ENCODE results near the gene FGF22. TPM values are rescaled to one million over a fixed set of nuclear protein-coding genes. Genes with fewer than 3 reads are reported as not detected.

Gene FGF22
- total RNA-seq, 1 donor from 2014 or later = not detected

DNA sequence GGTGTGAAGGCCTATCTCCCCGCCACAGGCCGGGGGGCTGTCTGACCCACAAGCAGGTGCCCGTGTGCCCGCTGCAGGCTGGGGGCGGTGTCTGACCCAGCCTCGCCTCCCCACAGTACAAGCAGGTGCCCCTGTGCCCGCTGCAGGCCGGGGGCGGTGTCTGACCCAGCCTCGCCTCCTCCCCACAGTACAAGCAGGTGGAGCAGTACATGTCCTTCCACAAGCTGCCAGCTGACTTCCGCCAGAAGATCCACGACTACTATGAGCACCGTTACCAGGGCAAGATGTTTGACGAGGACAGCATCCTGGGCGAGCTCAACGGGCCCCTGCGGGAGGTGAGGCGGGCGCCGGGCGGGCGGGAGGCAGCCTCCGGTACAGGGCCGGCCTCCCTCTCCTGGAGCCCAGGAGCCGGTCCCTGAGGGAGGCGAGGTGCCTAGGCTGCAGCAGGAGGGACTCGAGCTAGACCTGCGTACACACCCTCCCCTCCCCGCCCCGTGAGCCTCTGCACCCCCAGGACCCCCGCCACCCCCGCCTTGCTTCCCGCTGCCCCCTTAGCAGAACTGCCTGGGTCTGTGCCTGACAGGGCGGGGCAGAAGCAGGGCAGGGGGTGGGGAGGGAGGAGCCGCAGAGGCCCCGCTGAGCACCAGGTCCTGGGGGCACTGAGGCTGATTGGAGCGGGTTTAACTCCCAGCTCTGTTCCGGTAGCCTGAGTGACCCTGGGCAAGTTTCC lies 29.4 kb upstream of the FGF22 start:
- Mint-ChIP-seq H3K4me1 (ENCODE audit: unreplicated experiment) (peaks cover 5% of the 10 kb centered on the region), H3K27ac (no peak overlapping the region), H3K36me3 (peaks cover 7% of the 10 kb centered on the region), H3K9me3 (no peaks in the 10 kb centered on the region), H3K27me3 (no peaks in the 10 kb centered on the region), H3K4me3 (no peak overlapping the region)
- no peak for DNase-seq (ENCODE audit: extremely low spot score, unreplicated experiment)
- TF ChIP-seq, protein P1, sequence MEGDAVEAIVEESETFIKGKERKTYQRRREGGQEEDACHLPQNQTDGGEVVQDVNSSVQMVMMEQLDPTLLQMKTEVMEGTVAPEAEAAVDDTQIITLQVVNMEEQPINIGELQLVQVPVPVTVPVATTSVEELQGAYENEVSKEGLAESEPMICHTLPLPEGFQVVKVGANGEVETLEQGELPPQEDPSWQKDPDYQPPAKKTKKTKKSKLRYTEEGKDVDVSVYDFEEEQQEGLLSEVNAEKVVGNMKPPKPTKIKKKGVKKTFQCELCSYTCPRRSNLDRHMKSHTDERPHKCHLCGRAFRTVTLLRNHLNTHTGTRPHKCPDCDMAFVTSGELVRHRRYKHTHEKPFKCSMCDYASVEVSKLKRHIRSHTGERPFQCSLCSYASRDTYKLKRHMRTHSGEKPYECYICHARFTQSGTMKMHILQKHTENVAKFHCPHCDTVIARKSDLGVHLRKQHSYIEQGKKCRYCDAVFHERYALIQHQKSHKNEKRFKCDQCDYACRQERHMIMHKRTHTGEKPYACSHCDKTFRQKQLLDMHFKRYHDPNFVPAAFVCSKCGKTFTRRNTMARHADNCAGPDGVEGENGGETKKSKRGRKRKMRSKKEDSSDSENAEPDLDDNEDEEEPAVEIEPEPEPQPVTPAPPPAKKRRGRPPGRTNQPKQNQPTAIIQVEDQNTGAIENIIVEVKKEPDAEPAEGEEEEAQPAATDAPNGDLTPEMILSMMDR (conservative IDR thresholded peaks at IDR 0.05) = no peak

DNA sequence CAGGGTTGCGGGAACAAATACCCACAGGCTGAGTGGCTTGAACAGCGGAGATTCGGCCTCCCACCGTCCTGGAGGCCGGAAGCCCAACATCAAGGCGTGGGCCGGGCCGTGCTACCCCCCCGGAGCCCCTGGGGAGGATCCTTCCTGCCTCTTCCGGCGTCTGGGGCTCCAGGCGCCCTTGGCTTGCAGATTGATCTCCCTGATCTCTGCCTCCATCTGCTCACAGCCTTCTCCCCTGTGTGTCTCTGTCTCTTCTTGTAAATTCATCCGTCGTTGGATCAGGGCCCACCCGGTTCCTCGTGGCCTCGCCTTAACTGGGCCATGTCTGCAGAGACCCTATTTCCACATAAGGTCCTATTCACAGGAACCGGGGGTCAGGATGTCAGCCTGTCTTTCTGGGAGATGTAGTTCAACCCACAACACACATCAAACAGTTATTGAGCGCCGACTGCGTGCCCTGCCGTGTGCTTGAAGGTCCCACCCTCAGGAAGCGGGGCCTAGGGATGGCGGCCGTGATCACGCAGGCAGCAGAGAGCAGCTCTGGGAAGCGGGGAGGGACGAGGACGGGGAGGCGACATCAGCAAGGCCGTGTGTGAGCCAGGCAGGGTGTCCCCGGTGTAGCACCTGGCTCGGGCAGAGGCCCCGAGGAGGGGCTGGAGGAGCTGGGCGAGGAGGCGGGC lies 28.7 kb upstream of the FGF22 start:
- peaks cover 10% of the 10 kb centered on the region for H3K36me3 Mint-ChIP-seq
- no peak overlapping the region for H3K27ac Mint-ChIP-seq
- no peak for DNase-seq (ENCODE audit: extremely low spot score, unreplicated experiment)

DNA sequence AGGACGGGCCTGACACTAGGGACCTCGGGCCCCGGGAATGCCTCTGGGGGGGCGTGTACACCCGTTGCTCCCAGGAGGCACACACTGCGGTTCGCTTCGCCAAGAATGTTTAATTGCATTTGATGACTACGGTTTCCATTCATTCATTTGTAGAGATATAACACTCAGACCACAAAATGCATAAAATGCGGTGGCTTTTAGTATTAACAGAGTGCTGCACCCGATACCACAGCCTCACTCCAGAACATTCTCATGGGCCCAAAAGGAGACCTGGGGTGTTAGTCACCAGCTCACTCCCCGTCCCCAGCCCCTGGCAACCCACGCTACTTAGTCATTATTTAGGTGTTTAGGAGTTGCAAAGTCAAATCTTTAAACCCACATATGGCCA lies 28.2 kb upstream of the FGF22 start:
- Mint-ChIP-seq H3K4me1 (ENCODE audit: unreplicated experiment) (peaks cover 5% of the 10 kb centered on the region), H3K27me3 (no peaks in the 10 kb centered on the region), H3K9me3 (no peaks in the 10 kb centered on the region), H3K4me3 (no peak overlapping the region), H3K27ac (no peak overlapping the region), H3K36me3 (peaks cover 10% of the 10 kb centered on the region)
- DNase-seq (ENCODE audit: extremely low spot score, unreplicated experiment) = no peak
- TF ChIP-seq, protein P1 (conservative IDR thresholded peaks at IDR 0.05) = no peak

More for the DNA sequence above, 28.7 kb upstream of the FGF22 start:
- Mint-ChIP-seq H3K9me3 (no peaks in the 10 kb centered on the region), H3K4me3 (no peak overlapping the region), H3K27me3 (no peaks in the 10 kb centered on the region), H3K4me1 (ENCODE audit: unreplicated experiment) (peaks cover 5% of the 10 kb centered on the region)
- TF ChIP-seq, protein P1 (conservative IDR thresholded peaks at IDR 0.05) = no peak

DNA sequence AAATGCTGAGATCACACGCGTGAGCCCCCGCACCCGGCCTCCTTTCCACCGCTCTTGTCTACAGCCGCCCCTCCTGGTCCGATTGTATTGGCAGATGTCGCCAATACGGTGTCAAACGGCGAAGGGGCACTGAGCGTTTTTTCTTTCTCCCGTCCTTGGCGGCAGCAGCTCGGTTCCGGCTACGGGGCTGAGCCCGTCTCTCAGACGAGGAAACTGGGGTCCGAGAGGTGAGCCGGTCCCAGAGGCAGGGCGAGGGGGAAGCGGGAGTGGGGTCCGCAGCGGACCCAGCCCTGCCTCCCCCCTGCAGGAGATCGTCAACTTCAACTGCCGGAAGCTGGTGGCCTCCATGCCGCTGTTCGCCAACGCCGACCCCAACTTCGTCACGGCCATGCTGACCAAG lies 26.7 kb upstream of the FGF22 start:
- Mint-ChIP-seq H3K4me3 (no peak overlapping the region), H3K9me3 (no peaks in the 10 kb centered on the region), H3K4me1 (ENCODE audit: unreplicated experiment) (peaks cover 5% of the 10 kb centered on the region), H3K27me3 (no peaks in the 10 kb centered on the region), H3K27ac (no peak overlapping the region), H3K36me3 (peaks cover 10% of the 10 kb centered on the region)
- DNase-seq (ENCODE audit: extremely low spot score, unreplicated experiment) = no peak
- TF ChIP-seq, protein P1 (conservative IDR thresholded peaks at IDR 0.05) = no peak

DNA sequence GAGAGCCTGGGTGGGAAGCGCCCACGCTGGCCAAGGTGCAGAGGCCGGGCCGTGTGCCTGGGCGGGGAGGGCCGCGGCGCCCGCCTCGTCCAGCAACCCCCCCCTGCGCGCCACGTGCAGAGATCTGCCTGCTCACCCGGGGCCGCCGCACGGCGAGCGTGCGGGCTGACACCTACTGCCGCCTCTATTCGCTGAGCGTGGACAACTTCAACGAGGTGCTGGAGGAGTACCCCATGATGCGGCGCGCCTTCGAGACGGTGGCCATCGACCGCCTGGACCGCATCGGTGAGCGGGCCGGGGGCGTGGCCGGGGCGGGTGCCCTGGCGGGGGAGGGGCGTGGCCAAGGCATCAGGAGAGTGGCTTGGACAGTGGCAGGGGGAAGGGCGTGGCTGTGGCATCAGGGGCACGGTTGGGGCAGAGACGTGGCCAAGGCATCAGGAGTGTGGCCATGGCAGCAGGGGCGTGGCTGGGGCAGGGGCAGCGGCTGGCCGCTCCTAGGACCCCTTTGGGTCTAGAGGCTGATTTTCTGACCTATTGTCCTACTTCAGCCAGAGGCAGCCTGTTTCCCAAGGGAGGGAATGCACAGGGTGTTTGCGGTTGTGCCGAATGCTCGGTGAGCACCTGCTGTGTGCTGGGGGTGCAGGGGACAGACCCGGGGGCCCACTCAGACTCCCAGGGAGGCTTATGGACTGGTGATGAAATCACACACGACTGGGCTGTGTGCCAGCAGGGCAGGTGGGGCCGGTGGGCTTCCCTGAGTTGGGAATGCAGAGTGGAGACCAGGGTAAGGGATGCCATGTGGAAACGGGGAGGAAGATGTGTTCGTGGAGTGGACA lies 25.7 kb upstream of the FGF22 start:
- DNase-seq (ENCODE audit: extremely low spot score, unreplicated experiment) = no peak

More for the DNA sequence above, 25.7 kb upstream of the FGF22 start:
- no peaks in the 10 kb centered on the region for H3K9me3 Mint-ChIP-seq
- H3K27ac Mint-ChIP-seq = no peak overlapping the region
- peaks cover 10% of the 10 kb centered on the region for H3K36me3 Mint-ChIP-seq
- H3K4me1 Mint-ChIP-seq (ENCODE audit: unreplicated experiment) = peaks cover 5% of the 10 kb centered on the region
- TF ChIP-seq, protein P1 (conservative IDR thresholded peaks at IDR 0.05) = no peak
- H3K27me3 Mint-ChIP-seq = no peaks in the 10 kb centered on the region
- no peak overlapping the region for H3K4me3 Mint-ChIP-seq
